Measurements from ENCODE around the gene CCDC57. TPM values are rescaled to one million over a fixed set of nuclear protein-coding genes. Genes with fewer than 3 reads are reported as not detected.
A peak's percentile ranks its signal among the peaks of the same experiment; 100 is the strongest.

The CCDC57 gene
- total and polyA plus RNA-seq, 9 of the 15 experiments (the other 6 are each of a cell fraction or from before 2014, with no cell fraction given), result 0.83 to 36.2 (median 13.6) TPM

- Histone ChIP-seq H3K36me3 (ENCODE audit: control insufficient read depth, insufficient read depth, low read length) (peaks cover 97% of the 10 kb centered on the region), H4K20me1 (replicated peaks; ENCODE audit: control insufficient read depth, insufficient read depth, low read length) (peaks cover 19% of the 10 kb centered on the region), H3K4me3 (no peak overlapping the region), H3K79me2 (ENCODE audit: control insufficient read depth, insufficient read depth, low read length) (peaks cover 94% of the 10 kb centered on the region), H3K27me3 (ENCODE audit: control insufficient read depth in 2 of 2, insufficient read depth in 2 of 2, low read length in 2 of 2) (no peaks in the 10 kb centered on the region), H3K9me1 (ENCODE audit: control insufficient read depth, insufficient read depth, low read length) (no peaks in the 10 kb centered on the region), H3K4me2 (ENCODE audit: insufficient read depth, low read length) (no peak overlapping the region), H3K4me1 (replicated peaks in 1 of 2; ENCODE audit: control insufficient read depth in 2 of 2, insufficient read depth in 2 of 2, low read length in 2 of 2) (peaks cover 5 to 11% of the 10 kb centered on the region in 2 experiments), H3K9ac (ENCODE audit: insufficient read depth in 1 of 2, low read depth in 2 of 2, low read length in 2 of 2) (no peak overlapping the region), H3K9me3 (replicated peaks; ENCODE audit: control insufficient read depth, insufficient read depth, low read depth, low read length) (no peaks in the 10 kb centered on the region; the same call in 1 of the 2 replicates), H3K27ac (ENCODE audit: extremely low read depth, low read depth, low read length) (no peak overlapping the region), H2AFZ (ENCODE audit: low read depth, low read length) (no peak overlapping the region)
- in situ Hi-C loops (cut with MboI) (no loop called here), intact Hi-C loops (cut with micrococcal nuclease) (no loop called here)
- no TSS peak for BruUV-seq (replicated peaks)
- TF ChIP-seq POLR2AphosphoS2 (IDR thresholded peaks at IDR 0.05; ENCODE audit: low read length), result no peak
- 0 out of 2 replicates have a peak, but pooled peaks have one; percentile 2 for TF ChIP-seq POLR2AphosphoS5 (IDR thresholded peaks at IDR 0.05; ENCODE audit: control insufficient read depth, insufficient read depth, low read depth, low read length)
- no peak for TF ChIP-seq TEAD1 (CRISPR knock-in tag; IDR thresholded peaks at IDR 0.05)
- no peak for ATAC-seq
- DNase-seq (ENCODE audit: extremely low read depth in 1 of 4, low spot score in 3 of 4), result no peak
- 98% methylated on average over 4 of the region's 4 CpGs for WGBS (ENCODE audit: insufficient coverage, low coverage, missing lambda C conversion rate)
- POLR2A ChIA-PET, result interaction anchor here (0.6 to 2.1 kb wide), 5 partner anchors 9 to 232 kb away, joined by 3 to 9 read pairs (median 4); no protein-coding TSS in a partner anchor
- CTCF ChIA-PET (ENCODE audit: low intra/inter-chr PET ratio), result no interaction called here
- no peak for FAIRE-seq
Measured at GRCh38 chr17:82262344-82262743, 49.7 kb upstream of the CCDC57 start.
